Fibroblast of the conjunctiva (primary cell): ENCODE results near the gene CTDSP1.

ENCODE experiments used
- DNase-seq: peaks from one replicate; pipeline ENCODE4 v3.0.0-alpha.2; 2010; ENCODE audit warnings: low read depth

CTDSP1 gene

DNA sequence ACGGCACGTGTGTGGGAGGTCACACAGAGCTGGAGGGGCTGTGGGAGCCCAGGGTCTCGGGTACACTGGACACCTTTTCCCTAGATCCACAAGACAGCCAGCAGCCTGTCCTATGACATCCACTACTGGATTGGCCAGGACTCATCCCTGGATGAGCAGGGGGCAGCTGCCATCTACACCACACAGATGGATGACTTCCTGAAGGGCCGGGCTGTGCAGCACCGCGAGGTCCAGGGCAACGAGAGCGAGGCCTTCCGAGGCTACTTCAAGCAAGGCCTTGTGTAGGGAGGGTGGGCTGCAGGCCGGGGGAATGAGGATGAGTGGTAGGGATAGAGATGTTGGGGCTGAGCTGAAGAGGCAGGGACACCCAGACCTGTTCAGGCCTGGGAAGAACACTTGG, 25.9 kb downstream of the CTDSP1 start:
- DNase-seq = no peak

- DNase-seq = no peak
Measured at GRCh38 chr2:218427741-218428140, 28.1 kb downstream of the CTDSP1 start.

DNA sequence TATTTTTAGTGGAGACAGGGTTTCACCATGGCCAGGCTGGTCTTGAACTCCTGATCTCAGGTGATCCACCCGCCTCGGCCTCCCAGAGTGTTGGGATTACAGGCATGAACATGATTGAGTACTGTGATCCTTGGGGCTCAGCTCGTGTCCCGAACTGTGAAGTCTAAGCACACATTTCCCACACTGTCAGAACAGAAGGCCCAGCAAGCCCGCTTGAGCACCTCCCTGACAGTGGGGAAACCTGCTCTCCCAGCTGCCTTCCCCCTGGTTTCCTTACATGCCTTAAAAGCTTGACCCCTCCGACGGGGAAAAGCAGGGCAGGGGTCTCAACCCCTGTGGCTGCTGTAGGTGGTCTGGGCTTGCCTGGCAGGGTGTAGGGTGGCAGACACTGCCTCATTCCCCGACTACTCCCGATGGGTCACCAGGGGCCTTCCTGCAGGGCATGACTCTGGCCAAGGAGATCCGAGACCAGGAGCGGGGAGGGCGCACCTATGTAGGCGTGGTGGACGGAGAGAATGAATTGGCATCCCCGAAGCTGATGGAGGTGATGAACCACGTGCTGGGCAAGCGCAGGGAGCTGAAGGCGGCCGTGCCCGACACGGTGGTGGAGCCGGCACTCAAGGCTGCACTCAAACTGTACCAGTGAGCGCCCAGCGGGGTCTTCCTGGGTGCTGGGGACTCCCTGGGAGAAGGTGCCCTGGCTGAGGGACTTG, 29.3 kb downstream of the CTDSP1 start:
- no peak for DNase-seq

- no peak for DNase-seq
Measured at GRCh38 chr2:218429911-218430692, 30.4 kb downstream of the CTDSP1 start.

GRCh38 chr2:218430721-218431120, 31.1 kb downstream of the CTDSP1 start:
- DNase-seq = no peak

GRCh38 chr2:218431878-218432277, 32.2 kb downstream of the CTDSP1 start:
- no peak for DNase-seq

DNA sequence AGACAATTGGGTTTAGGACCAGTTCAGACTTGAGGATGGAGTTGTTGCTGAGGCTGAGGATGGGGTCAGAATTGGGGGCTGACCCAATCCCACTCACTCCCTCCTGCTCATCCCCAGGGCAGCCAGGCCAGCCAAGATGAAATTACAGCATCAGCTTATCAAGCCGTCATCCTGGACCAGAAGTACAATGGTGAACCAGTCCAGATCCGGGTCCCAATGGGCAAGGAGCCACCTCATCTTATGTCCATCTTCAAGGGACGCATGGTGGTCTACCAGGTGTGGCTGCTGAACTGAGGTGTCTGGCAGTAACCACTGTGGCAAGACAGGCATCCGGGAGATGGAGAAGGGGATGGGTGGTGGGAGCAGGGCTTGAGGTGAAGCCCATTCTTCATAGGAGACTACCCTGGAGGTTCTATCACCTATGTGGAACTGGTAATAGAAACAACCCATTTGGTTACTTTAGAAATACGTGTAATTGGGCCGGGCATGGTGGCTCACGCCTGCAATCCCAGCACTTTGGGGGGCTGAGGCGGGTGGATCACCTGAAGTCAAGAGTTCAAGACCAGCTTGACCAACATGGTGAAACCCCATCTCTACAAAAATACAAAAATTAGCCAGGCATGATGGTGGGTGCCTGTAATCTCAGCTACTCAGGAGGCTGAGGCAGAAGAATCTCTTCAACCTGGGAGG, 33.2 kb downstream of the CTDSP1 start:
- DNase-seq = no peak

GRCh38 chr2:218434456-218434855, 34.8 kb downstream of the CTDSP1 start:
- no peak for DNase-seq

DNA sequence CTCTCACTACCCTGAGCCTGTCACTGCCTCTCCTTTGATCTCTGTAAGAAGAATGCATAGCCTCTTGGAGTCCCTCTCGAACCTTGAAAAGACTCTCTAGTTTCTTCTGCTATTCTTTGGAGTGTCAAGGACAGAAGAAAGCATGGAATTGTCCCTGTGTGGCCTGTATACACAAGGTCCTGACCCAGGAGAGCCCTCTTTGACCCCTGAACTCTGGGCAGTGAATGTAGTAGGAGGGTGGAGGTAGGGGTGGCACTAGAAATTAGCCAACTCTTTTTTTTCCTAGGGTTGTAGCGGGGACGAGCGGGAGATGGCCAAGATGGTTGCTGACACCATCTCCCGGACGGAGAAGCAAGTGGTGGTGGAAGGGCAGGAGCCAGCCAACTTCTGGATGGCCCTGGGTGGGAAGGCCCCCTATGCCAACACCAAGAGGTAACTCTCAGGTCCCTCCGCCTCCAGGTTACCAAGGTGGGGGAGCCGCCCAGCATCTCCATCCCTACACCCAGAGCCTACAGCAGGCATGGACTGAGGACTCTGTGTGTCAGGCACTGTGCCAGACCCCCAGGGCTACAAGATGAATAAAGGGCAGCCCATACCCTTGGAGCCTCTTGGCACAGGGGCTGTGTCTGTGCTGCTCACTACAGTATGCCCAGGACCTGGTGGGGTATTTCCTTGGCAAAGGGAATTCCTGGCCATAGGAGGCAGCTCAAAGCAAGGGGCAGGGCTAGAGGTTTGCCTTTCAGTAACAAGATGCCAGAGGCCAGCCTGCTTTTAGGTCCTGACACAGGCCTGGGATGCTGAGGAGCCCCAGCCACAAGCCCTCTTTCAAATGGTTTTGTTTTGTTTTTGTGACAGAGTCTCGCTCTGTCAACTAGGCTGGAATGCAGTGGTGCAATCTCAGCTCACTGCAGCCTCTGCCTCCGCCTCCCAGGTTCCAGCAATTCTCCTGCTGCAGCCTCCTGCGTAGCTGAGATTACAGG, 35.6 kb downstream of the CTDSP1 start:
- no peak for DNase-seq

DNA sequence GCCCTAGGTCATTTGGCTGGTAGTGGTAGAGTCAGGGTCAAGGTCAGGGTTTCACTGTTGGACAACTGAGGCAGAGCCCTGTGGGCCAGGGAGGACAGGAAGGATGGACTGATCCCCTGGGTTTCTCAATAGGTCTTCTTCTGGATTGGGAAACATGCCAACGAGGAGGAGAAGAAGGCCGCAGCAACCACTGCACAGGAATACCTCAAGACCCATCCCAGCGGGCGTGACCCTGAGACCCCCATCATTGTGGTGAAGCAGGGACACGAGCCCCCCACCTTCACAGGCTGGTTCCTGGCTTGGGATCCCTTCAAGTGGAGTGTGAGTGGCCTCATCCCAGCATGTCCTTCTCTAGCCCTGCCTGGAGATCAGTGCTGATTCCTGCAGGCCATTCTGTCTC, 37.3 kb downstream of the CTDSP1 start:
- no peak for DNase-seq

GRCh38 chr2:218437969-218438368, 38.3 kb downstream of the CTDSP1 start:
- DNase-seq = no peak

DNA sequence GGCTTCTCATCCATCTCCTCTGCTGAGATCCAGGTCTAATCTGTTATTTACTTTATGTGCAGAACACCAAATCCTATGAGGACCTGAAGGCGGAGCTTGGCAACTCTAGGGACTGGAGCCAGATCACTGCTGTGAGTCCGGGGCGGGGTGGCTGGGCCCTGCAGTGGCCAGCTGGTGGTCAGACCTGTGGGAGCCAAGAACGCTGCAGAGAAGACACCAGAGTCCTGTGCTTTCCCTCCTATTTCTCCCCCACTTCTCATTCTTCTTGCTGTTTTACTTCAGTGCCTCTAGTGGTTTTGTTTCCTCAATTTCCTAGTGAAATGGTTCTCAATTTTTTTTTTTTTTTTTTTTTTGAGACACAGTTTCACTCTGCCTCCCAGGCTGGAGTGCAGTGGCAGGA, 38.9 kb downstream of the CTDSP1 start:
- no peak for DNase-seq

DNA sequence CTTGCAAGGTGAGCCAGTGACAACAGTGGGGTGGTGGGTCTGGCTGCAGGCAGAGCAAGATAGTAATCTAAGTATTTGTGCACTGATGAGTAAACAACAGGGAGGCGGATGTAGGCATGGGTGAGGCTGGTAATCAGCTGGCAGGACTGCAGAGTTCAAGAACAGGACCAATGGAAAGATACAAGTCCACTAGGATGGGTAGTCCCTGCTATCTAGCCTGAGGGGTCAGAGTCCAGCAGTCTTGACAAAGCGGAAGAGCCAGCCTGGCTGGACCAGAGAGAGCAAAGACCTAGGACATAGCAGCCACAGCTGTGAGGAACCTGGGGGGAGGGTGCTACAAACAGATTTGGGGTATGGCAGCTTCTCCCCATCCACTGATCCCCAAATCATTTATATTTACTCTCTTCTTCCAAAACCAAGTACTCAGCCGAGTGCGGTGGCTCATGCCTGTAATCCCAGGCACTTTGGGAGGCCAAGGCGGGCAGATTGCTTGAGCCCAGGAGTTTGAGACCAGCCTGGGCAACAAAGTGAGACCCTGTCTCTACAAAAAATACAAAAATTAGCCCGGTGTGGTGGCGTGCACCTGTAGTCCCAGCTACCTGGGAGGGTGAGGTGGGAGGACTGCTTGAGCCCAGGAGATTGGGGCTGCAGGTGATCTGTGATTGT, 45.2 kb downstream of the CTDSP1 start:
- no peak for DNase-seq

GRCh38 chr2:218445602-218446001, 45.9 kb downstream of the CTDSP1 start:
- DNase-seq = no peak

DNA sequence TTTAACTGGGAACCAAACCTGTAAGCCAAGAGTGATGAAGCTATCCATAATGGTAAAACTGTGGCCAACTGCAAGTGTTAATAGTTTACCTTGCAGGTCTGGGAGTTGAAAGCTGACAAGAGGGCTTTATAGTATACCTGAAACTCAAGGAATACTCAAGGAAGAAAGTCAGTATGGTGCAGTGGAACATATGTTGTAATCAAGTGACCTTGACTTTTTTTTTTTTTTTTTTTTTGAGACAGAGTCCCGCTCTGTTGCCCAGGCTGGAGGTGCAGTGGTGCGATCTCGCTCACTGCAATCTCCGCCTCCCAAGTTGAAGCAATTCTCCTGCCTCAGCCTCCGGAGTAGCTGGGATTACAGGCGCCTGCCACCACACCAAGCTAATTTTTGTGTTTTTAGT, 46.9 kb downstream of the CTDSP1 start:
- no peak for DNase-seq

DNA sequence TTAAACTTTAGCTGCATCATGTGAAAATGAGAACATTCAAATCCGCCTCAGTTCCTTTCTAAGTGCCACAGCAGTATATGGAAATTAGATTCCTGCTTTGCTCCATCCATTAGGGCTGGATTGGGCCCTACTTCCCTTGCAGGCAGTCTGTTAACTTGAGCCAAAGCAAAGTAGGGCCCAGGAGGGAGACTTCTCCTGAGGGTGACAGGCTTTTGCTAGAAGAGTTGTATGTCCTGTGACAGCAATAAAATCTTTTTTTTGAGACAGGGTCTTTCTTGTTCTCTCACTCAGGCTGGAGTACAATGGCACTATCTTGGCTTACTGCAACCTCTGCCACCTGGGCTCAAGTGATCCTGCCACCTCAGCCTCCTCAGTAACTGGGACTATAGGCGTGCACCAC, 47.4 kb downstream of the CTDSP1 start:
- DNase-seq = no peak

DNA sequence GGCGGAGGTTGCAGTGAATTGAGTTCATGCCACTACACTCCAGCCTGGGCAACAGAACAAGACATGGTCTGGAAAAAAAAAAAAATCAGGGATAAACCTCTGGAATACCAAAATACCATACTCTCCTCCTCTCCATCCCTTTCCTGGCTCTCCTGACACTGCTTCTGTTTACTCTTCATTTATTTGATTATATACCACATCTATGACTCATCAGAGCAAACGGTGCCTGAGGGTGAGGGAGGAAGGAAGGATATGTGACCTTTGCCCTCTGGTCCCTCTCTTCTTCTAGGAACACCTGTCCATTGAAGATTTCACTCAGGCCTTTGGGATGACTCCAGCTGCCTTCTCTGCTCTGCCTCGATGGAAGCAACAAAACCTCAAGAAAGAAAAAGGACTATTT, 49.3 kb downstream of the CTDSP1 start:
- no peak for DNase-seq

DNA sequence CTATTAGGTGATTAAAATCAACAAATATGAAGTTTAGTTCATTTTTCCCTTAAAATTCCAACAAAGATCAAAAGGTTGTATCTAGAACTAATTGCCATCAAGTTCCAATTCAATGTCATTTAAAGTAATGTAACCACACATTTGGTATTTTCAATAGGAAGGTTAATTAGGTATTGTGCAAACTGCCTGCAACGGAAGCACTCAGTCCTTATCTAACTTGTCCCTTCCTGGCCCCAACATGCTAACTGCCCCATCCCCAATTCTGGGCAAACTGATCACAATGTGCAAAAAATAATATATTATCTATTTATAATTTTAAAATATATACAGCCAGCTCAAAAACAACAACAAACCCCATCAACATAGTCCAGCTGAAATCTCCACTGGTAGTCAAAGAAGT, 52.4 kb downstream of the CTDSP1 start:
- DNase-seq = no peak
